Stimulated activated CD4-positive, alpha-beta T cell treated with anti-CD3 and anti-CD28 coated beads, Interleukin-2, amount 100 ng/mL, for 48 hours (primary cell): ENCODE measurements around the gene TNFRSF11A.

Experiments
- DNase-seq, 2 donors: peaks; one replicate each; pipeline ENCODE4 v3.0.0-alpha.2; 2020

TNFRSF11A gene

DNA sequence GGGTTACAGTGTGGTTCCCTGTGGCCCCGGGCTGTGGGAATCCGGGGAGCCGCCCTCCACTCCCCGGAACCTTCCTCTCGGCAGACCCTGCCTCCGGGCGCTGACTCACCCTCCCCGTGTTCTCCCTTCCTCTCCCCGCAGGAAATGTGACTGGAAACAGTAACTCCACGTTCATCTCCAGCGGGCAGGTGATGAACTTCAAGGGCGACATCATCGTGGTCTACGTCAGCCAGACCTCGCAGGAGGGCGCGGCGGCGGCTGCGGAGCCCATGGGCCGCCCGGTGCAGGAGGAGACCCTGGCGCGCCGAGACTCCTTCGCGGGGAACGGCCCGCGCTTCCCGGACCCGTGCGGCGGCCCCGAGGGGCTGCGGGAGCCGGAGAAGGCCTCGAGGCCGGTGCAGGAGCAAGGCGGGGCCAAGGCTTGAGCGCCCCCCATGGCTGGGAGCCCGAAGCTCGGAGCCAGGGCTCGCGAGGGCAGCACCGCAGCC lies 59.5 kb downstream of the TNFRSF11A start:
- no peak for DNase-seq

DNA sequence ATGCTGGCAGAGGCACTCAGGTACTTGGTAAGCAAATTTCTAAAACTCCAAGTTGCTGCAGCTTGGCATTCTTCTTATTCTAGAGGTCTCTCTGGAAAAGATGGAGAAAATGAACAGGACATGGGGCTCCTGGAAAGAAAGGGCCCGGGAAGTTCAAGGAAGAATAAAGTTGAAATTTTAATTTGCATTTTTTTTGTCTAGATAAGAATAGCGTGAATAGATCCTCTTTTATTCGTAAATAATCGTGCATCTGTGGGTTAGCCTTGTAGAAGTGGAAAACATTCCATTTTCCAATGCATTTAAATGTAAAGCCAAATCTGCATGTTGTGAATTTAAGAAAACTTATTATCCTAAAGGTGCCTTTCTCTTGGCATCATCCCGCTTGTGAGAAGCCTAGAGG lies 61.0 kb downstream of the TNFRSF11A start:
- DNase-seq: no peak

DNA sequence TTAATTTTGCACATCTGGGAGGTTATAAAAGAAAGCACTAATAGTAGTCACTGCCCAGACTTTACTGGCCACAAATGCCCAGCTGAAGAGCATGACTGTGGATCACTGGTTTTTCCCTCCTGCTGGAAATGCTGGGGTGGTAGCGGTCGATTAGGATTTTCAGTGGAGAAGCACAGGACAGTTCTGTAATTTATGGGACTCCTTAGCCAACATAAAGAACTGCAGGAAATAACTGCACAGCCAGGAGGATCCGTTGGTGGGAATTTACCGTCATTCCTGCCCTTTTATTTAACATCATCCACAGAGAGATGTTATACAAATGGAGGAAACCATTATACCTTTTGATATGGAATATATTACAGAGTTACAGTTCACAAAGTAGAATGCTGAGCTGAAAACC lies 61.5 kb downstream of the TNFRSF11A start:
- DNase-seq: no peak

GRCh38 chr18:62387257-62387656 lies 62.1 kb downstream of the TNFRSF11A start:
- DNase-seq: no peak

DNA sequence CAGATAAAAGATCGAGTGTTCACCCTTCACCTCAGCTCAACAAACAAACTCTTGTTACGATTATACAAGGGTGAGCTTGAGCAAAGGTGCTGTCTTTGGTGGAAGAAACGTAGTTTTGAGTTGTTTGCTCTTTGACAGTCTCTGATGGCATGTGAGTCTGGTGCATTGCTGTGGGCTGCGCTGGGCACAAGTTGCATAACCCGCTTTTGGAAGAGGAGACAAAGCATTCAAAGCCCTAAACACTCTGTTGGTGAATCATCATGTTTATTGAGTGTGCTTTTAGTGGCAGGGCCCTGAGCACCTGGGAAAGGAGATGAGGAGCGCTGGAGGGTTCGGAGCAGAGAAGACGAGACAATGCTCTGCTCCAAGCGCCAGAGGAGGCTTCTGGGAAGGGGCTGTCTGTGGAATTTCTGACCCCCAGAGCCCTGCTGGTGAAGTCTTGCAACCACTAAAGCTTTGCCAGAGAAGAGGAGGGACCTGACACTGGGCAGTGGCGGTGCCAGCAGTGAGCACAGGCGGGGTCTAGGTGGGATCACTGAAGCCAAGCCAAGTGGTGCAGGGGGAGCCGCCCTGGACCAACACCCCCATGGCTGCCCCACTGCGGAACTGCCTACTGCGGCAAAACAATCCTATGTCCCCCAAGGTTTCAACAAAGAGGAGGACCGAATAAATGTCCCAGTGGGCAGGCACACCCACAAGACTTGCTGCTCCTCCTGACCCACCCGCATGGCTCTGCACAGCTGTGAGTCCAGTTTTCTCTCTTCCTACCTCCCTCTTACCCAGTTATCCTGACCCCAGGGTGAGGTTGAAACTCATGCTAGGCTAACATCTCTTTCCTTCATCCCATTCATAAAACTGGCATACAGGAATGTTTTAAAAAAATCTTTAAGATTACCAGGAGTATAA lies 64.0 kb downstream of the TNFRSF11A start:
- DNase-seq: no peak

GRCh38 chr18:62389761-62390481 lies 64.8 kb downstream of the TNFRSF11A start:
- no peak for DNase-seq

GRCh38 chr18:62394006-62394763 lies 69.1 kb downstream of the TNFRSF11A start:
- no peak for DNase-seq

GRCh38 chr18:62396381-62396780 lies 71.3 kb downstream of the TNFRSF11A start:
- peak in 1 of 2 donors; percentile 13 for DNase-seq

DNA sequence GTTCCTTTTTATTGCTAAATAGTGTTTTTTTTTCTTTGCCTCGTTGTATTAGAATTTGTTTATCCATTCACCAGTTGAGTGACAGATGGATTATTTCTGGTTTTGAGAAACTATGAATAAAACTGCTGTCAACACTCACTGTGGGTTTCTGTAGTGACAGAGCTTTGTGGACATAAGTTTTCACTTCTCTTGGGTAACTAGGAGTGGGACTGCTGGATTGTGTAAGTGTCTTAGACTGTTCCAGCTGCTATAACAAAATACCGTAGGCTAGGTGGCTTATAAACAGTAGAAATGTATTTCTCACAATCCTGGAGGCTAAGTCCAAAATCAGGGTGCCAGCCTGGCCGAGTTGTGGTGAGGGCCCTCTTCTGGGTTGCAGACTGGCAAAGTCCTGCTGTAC lies 71.9 kb downstream of the TNFRSF11A start:
- no peak for DNase-seq

DNA sequence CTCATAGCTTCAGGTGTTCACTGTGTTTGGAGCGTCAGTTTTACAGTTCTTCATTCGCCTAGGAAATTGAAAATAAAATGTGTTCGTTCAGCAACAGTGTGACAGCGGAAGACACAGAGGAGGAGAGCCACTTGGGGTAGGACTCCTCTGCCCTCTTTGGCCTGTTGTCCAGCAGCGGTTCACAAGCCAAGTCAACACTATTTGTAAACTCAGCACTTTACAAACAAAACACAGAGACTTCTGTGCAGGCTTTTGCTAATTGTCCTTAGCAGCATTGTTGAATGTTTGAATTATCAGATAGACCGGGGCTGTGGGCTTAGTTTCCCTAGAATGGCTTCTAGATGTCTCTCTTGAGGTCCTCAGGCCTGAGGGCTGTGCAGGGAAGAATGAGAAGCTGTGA lies 73.2 kb downstream of the TNFRSF11A start:
- no peak for DNase-seq

DNA sequence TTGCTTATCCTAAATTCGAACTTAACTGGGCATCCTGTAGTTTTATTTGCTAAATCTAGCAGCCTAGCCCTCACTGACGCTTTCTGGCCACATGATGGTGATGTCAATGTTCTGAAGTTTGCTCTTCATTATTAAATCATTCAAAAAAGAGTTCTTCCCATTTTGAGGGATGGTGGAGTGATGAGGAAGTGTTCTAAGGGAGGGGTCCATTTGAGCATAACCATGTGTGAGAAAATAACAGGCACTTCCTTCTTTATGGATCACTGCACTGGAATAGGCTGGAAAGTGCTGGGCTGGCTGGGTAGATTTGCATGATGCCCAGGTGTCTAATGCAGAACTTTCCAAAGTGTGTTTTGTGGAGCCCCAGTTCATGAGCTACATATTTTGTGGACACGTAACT lies 74.2 kb downstream of the TNFRSF11A start:
- no peak for DNase-seq

GRCh38 chr18:62399781-62400308 lies 74.7 kb downstream of the TNFRSF11A start:
- no peak for DNase-seq

GRCh38 chr18:62400916-62401315 lies 75.8 kb downstream of the TNFRSF11A start:
- no peak for DNase-seq

- DNase-seq: no peak
These were observed 77.3 kb downstream of the TNFRSF11A start for GRCh38 chr18:62402342-62402948.

GRCh38 chr18:62403120-62403519 lies 78.0 kb downstream of the TNFRSF11A start:
- no peak for DNase-seq

DNA sequence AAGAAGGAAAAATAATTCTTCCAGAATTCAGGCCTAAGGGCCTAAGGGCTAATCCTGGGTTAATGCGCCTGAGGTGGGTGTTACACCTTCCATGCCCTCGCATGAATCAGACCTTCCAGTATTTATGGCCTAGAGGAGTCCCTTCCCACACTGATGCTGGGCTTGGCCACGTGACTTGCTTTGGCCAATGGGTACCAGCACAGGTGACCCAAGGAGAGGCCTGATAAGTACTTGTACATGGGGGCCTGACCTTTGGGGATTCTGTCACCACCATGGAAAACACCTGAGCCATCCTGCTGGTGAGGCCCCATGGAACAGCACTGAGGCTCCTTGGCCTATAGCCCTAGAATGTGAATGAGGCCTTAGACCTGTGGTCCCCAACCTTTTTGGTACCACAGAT lies 79.8 kb downstream of the TNFRSF11A start:
- DNase-seq: no peak

DNA sequence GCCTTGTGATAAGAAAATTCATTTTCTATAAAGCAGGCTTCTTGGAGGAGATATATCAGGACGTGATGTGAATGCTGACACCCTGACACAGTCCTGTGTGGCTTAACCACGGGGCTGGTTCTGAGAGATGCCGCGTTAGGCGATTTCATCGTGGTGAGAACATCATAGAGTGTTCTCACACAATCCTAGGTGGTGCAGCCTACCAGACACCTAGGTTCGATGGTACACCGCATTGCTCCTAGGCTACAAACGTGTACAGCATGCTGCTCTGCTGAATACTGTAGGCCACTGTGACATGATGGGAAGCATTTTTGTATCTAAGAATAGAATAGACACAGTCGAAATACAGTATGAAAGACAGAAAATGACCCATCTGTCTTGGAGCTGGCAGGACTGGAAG lies 82.5 kb downstream of the TNFRSF11A start:
- DNase-seq: no peak

- no peak for DNase-seq
These were observed 84.7 kb downstream of the TNFRSF11A start for GRCh38 chr18:62409821-62410220.

DNA sequence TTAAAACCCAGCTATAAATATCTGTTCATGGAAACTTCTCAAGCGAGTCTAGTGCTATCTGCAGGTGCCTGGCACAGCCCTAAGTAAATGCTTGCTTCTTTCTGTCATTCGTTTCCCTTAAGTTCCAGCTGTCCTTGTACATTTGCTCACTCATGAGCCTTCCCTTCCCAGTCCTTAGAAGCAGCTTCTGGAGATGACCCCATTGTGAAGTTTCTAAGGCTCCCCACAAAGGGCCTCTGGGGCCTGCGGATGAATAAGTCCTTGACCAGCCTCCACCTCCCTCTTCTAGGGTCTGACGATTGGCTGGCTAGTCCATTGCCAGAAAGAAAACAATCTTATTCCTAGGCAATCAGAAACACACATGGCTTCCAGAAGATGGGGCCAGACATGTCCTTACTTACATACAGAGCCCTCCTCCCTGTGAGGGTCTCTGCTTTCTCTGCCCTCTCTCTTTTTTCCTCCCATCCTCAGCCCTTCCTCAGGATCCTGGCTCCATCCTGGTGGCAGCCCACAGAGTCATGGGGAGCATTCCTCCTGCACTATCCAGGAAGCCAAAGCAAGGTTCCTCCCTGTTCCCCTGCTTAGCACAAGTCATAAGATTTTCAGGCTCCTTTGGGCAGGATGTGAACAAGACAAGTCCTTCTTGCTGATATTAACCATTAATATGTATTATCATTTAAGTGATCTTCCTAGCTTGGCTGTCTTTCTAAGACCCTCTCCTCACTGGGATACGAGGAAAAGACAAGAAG lies 87.3 kb downstream of the TNFRSF11A start:
- no peak for DNase-seq

DNA sequence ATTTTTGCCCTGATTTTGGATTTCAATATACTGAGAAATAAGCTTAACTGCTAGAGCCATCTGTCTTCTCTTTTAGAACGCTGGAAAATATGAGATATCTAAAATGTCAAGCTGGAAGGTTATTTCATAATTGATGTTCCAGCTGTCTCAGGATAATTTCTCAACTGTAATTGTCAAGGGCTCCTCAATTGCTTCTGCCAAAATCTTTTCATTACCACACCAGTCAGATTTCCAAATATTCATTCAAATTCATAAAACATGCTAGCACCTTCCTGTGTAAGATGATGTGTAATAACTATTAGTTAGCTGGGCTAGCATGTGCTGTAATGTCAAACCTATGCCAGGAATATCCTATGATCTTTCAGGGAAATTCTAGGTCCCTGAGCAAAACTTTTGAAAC lies 88.1 kb downstream of the TNFRSF11A start:
- DNase-seq: no peak

- no peak for DNase-seq
These were observed 93.1 kb downstream of the TNFRSF11A start for GRCh38 chr18:62418258-62418657.

GRCh38 chr18:62420151-62420512 lies 95.0 kb downstream of the TNFRSF11A start:
- DNase-seq: peak in 1 of 2 donors; percentile 4
